CD4-positive, alpha-beta memory T cell (primary cell): ENCODE measurements around the gene HEATR5A. TPM values are rescaled to one million over a fixed set of nuclear protein-coding genes. Genes with fewer than 3 reads are reported as not detected.
"Not testable (repeated sequence)": the region's sequence is repeated elsewhere in the genome, so short reads cannot be mapped to it uniquely, and the experiment has no call there.

Source experiments
- CTCF ChIA-PET: fragments of 350-600 bp; sonication (Branson Sonifier 250); formaldehyde crosslinking; loops from one replicate; lab custom pipeline; 2021; ENCODE audit warnings: inconsistent platforms; ENCODE audit not compliant: partially characterized antibody; lab: Charles Lee
- POLR2A ChIA-PET: fragments of 350-600 bp; sonication (Branson Sonifier 250); formaldehyde crosslinking; loops from one replicate; lab custom pipeline; 2021; ENCODE audit not compliant: partially characterized antibody; lab: Charles Lee
- DNase-seq, 5 donors: peaks; one replicate each; pipeline versions ENCODE4 v3.0.0 to v3.0.0-alpha.2; 2020 to 2022; ENCODE audit warnings: mixed read lengths in 1 of 5
- H3K27ac ChIP-seq: one replicate; pipeline ENCODE4 v1.7.0; 2013; ENCODE audit warnings: low read depth, low read length
- H3K27me3 ChIP-seq: 2 replicates; pipeline ENCODE4 v1.7.0; 2013; ENCODE audit warnings: mild to moderate bottlenecking, low read length, moderate library complexity; ENCODE audit not compliant: insufficient read depth
- H3K36me3 ChIP-seq: 2 replicates; pipeline ENCODE4 v1.7.0; 2013; ENCODE audit warnings: mild to moderate bottlenecking, low read length, moderate library complexity; ENCODE audit not compliant: insufficient read depth
- H3K4me1 ChIP-seq: 2 replicates; pipeline ENCODE4 v1.7.0; 2013; ENCODE audit warnings: mild to moderate bottlenecking, low read length, moderate library complexity; ENCODE audit not compliant: insufficient read depth
- H3K4me3 ChIP-seq, 2 donors: one replicate each; pipeline ENCODE4 v1.7.0; 2013; ENCODE audit warnings: low read length in 2 of 2, mild to moderate bottlenecking in 1 of 2
- H3K9me3 ChIP-seq, 2 donors: one replicate each; pipeline ENCODE4 v1.7.0; 2013; ENCODE audit warnings: low read length in 2 of 2, control low read depth in 1 of 2; ENCODE audit not compliant: control insufficient read depth in 1 of 2
- H3K27ac Mint-ChIP-seq, 7 donors: one replicate each; pipeline ENCODE4 v1.8.0; 2020 to 2021; ENCODE audit warnings: mixed read lengths in 7 of 7, mild to moderate bottlenecking in 6 of 7, inconsistent platforms in 3 of 7, moderate library complexity in 3 of 7
- H3K27me3 Mint-ChIP-seq, 2 donors: one replicate each; pipeline ENCODE4 v1.8.0; 2020 to 2021; ENCODE audit warnings: mixed read lengths in 2 of 2
- H3K36me3 Mint-ChIP-seq, 2 donors: one replicate each; pipeline ENCODE4 v1.8.0; 2020 to 2021; ENCODE audit warnings: mixed read lengths in 2 of 2, inconsistent platforms in 1 of 2, mild to moderate bottlenecking in 1 of 2
- H3K4me1 Mint-ChIP-seq, 4 donors: one replicate each; pipeline ENCODE4 v1.8.0; 2020 to 2021; ENCODE audit warnings: mixed read lengths in 4 of 4, mild to moderate bottlenecking in 1 of 4
- H3K4me3 Mint-ChIP-seq, 8 donors: one replicate each; pipeline ENCODE4 v1.8.0; 2020 to 2021; ENCODE audit warnings: mixed read lengths in 8 of 8, mild to moderate bottlenecking in 7 of 8, moderate library complexity in 6 of 8, inconsistent platforms in 3 of 8
- H3K9me3 Mint-ChIP-seq, 8 donors: one replicate each; pipeline ENCODE4 v1.8.0; 2020 to 2021; ENCODE audit warnings: mixed read lengths in 8 of 8, mild to moderate bottlenecking in 5 of 8, inconsistent platforms in 3 of 8, moderate library complexity in 1 of 8
- intact Hi-C: fragments of 100-400 bp; cut with micrococcal nuclease; formaldehyde crosslinking; loops from one replicate; pipeline ENCODE4 v1.15.1; 2023
- polyA plus RNA-seq, 2 donors: library from polyadenylated mRNA; unstranded; fragments of 300-500 nt; fragmentation: Illumina TruSeq; gene quantifications; one replicate each; pipeline ENCODE4 v1.2.3, GENCODE V29; 2021
- total RNA-seq, 2 experiments: library from RNA; stranded (reverse); gene quantifications; one replicate each; pipeline ENCODE4 v1.2.3, GENCODE V29; 2021

The HEATR5A gene
- total and polyA plus RNA-seq, 4 experiments from 2014 or later = 5.4 to 16.4 (median 12.1) TPM

- no peak overlapping the region for H3K4me3 ChIP-seq
- no peaks in the 10 kb centered on the region for H3K9me3 ChIP-seq
- no peak overlapping the region for H3K4me3 Mint-ChIP-seq
- no peaks in the 10 kb centered on the region for H3K36me3 Mint-ChIP-seq
- H3K4me1 Mint-ChIP-seq = peaks cover 0 to 4% (median 0%) of the 10 kb centered on the region in 4 donors
- no peaks in the 10 kb centered on the region for H3K36me3 ChIP-seq
- POLR2A ChIA-PET = no interaction called here
- DNase-seq = no peak
- no peak overlapping the region for H3K27ac Mint-ChIP-seq
- intact Hi-C loops = no loop called here
- no peaks in the 10 kb centered on the region for H3K9me3 Mint-ChIP-seq
- CTCF ChIA-PET = no interaction called here
- no peaks in the 10 kb centered on the region for H3K4me1 ChIP-seq
- no peak overlapping the region for H3K27ac ChIP-seq
- no peaks in the 10 kb centered on the region for H3K27me3 Mint-ChIP-seq
- no peaks in the 10 kb centered on the region for H3K27me3 ChIP-seq
Observed at GRCh38 chr14:31251028-31251958, 169.1 kb downstream of the HEATR5A start.

DNA sequence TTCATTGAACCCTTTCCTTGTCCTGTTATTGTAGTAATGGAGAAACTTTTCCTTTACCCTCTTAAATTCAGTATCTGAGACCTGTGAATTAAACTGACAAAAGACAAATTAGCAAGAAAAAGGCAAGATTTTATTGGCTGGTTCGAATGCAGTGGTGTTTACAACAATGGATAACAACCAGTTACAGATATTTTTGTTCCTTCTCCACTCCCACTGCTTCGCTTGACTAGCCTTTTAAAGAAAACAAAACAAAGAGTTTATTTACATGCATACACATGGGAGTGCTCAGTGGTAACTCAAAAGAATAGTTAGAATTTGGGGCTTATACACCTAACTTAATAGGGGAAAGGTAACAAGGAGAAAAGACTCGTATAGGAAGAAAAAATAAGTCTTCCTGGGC, 175.7 kb downstream of the HEATR5A start:
- no peak overlapping the region for H3K4me3 ChIP-seq
- no peaks in the 10 kb centered on the region for H3K27me3 ChIP-seq
- H3K27me3 Mint-ChIP-seq = no peaks in the 10 kb centered on the region
- no peaks in the 10 kb centered on the region for H3K36me3 ChIP-seq
- no peaks in the 10 kb centered on the region for H3K9me3 ChIP-seq
- DNase-seq = no peak
- H3K4me1 ChIP-seq = peaks cover 8% of the 10 kb centered on the region
- peaks cover 9 to 24% (median 16%) of the 10 kb centered on the region in 4 donors for H3K4me1 Mint-ChIP-seq
- POLR2A ChIA-PET = no interaction called here
- H3K36me3 Mint-ChIP-seq = no peaks in the 10 kb centered on the region
- H3K4me3 Mint-ChIP-seq = no peak overlapping the region
- intact Hi-C loops = no loop called here
- no peak overlapping the region for H3K27ac Mint-ChIP-seq
- no peak overlapping the region for H3K27ac ChIP-seq
- no peaks in the 10 kb centered on the region for H3K9me3 Mint-ChIP-seq
- CTCF ChIA-PET = no interaction called here

GRCh38 chr14:31243860-31244259, 176.5 kb downstream of the HEATR5A start:
- no peaks in the 10 kb centered on the region for H3K9me3 ChIP-seq
- peaks cover 8% of the 10 kb centered on the region for H3K4me1 ChIP-seq
- CTCF ChIA-PET = no interaction called here
- H3K4me3 ChIP-seq = no peak overlapping the region
- peaks cover 12 to 24% (median 17%) of the 10 kb centered on the region in 4 donors for H3K4me1 Mint-ChIP-seq
- DNase-seq = no peak
- H3K27me3 Mint-ChIP-seq = no peaks in the 10 kb centered on the region
- POLR2A ChIA-PET = no interaction called here
- H3K9me3 Mint-ChIP-seq = no peaks in the 10 kb centered on the region
- intact Hi-C loops = no loop called here
- H3K27me3 ChIP-seq = no peaks in the 10 kb centered on the region
- no peak overlapping the region for H3K27ac ChIP-seq
- no peaks in the 10 kb centered on the region for H3K36me3 Mint-ChIP-seq
- H3K4me3 Mint-ChIP-seq = no peak overlapping the region
- H3K36me3 ChIP-seq = no peaks in the 10 kb centered on the region
- peak overlapping the region in 1 of 7 donors; percentile 33 for H3K27ac Mint-ChIP-seq

GRCh38 chr14:31242161-31242940, 178.0 kb downstream of the HEATR5A start:
- H3K4me1 ChIP-seq, H3K36me3 ChIP-seq, H3K27ac ChIP-seq, intact Hi-C loops, H3K36me3 Mint-ChIP-seq, POLR2A ChIA-PET, H3K9me3 Mint-ChIP-seq, H3K27me3 Mint-ChIP-seq, H3K27me3 ChIP-seq, CTCF ChIA-PET, H3K9me3 ChIP-seq, H3K4me3 ChIP-seq: not testable (repeated sequence)
- H3K4me3 Mint-ChIP-seq = peak overlapping the region in 4 of 8 donors; percentile 22 to 63 (median 52)
- peaks cover 12 to 24% (median 17%) of the 10 kb centered on the region in 4 donors for H3K4me1 Mint-ChIP-seq
- peak overlapping the region in 3 of 7 donors; percentile 19 to 44 (median 42) for H3K27ac Mint-ChIP-seq
- DNase-seq = peak in 1 of 5 donors; percentile 27

Other genes with a start within 250 kb of the HEATR5A start
- gene HECTD1, start 212.8 kb downstream of the HEATR5A start, total RNA-seq = 100 to 1,000 TPM; 157 to 170 TPM
- 10 to 100 TPM; 15.6 to 36.3 TPM for gene HECTD1, start 212.8 kb downstream of the HEATR5A start, polyA plus RNA-seq
- gene DTD2, start 37.0 kb upstream of the HEATR5A start, total RNA-seq = 10 to 100 TPM; 15.1 to 20.2 TPM
- gene DTD2, start 37.0 kb upstream of the HEATR5A start, polyA plus RNA-seq = 10 to 100 TPM; 13.9 to 27.0 TPM
- gene GPR33, start 67.5 kb upstream of the HEATR5A start, total RNA-seq = not detected
- gene GPR33, start 67.5 kb upstream of the HEATR5A start, polyA plus RNA-seq = not detected
- gene NUBPL, start 140.9 kb upstream of the HEATR5A start, total RNA-seq = 1 to 10 TPM; 7.4 to 7.5 TPM
- gene NUBPL, start 140.9 kb upstream of the HEATR5A start, polyA plus RNA-seq = 10 to 100 TPM in 1 of 2 donors, 1 to 10 TPM in 1; 7.2 to 10.1 TPM